B cell (primary cell): Measurements from ENCODE around the gene SLC49A3.

Experiments used
- CTCF ChIP-seq: fragments of 200-600 bp; IDR thresholded peaks from one replicate; pipeline ENCODE4 v1.8.0; 2022; ENCODE audit warnings: antibody characterized with exemption, mild to moderate bottlenecking
- EZH2 ChIP-seq: IDR thresholded peaks from 2 replicates; pipeline ENCODE4 v1.6.1; 2012; ENCODE audit warnings: borderline replicate concordance, low read depth, mild to moderate bottlenecking, moderate library complexity, low read length; ENCODE audit not compliant: insufficient read depth, poor library complexity, severe bottlenecking

- TF ChIP-seq CTCF (no peak), EZH2 (no peak)
These were observed 8.4 kb downstream of the SLC49A3 start for GRCh38 chr4:680551-680927.
